RPMI8226 (cell line): ENCODE data around the gene SH3TC1.

ENCODE experiments used
- DNase-seq: peaks from one replicate; pipeline ENCODE4 v3.0.0-alpha.2; 2015

SH3TC1 gene

DNA sequence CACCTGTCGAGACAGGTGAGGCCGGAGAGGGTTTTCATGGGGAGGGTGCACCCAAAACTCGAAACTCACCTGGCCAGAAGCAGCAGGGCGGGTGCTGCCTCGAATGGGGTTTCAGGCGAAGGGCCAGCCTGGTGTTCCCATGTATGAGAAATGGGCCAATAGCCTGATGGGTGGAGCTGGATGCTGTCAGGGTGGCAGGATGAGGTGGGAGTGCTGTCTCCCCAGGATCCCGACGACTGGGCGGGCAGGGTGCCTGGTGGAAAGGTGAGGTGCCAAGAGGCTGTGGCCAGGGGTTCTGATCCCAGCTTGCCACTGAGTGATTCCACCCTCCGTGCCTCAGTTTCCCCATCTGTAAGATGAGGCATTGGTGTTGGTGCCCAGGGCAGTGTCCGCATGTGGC lies 16.8 kb upstream of the SH3TC1 start:
- DNase-seq, result no peak

GRCh38 chr4:8182858-8183725 lies 16.0 kb upstream of the SH3TC1 start:
- peak; percentile 64 for DNase-seq

- no peak for DNase-seq
Observed at GRCh38 chr4:8184061-8184460, 15.0 kb upstream of the SH3TC1 start.

GRCh38 chr4:8185295-8185694 lies 13.8 kb upstream of the SH3TC1 start:
- no peak for DNase-seq

DNA sequence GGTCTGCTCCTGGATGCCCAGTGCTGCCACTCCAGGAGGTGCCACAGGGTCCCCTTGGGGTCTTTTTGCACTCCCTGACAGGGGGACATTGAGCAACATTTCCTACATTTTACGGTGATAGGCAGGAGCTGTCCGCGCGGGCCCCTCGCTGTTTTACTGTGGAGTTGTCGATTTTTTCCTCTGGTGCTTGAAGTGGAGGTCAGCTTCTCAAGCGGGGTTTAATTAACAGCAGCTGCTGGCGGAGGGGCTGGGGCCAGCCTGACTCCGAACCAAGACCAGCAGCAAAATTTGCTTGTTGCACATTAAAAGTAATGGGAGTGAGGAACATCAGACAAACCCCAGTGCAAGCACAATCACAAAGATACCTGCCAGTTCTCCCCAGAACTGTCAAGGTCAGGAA lies 13.2 kb upstream of the SH3TC1 start:
- no peak for DNase-seq

DNA sequence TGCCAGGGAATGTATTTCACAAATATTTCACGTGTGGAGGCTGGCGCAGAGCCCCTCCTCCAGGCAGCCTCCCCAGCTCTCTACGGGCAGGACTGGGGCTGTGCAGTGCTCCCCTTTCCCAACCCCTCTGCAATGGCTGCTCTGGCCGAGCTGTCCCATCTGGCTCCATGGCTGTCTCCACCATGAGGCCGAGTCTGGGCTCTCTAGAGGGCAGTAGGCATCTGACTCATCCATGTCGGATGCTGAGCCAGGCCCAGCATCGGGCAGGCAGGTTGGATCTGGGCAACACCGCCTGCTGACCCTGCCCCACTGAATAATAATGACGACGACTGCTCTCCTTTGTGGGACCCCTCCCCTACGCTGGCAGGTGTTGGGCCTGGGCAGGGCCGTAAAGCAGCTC lies 11.0 kb upstream of the SH3TC1 start:
- DNase-seq, result no peak

GRCh38 chr4:8188743-8189550 lies 10.1 kb upstream of the SH3TC1 start:
- DNase-seq, result no peak

- DNase-seq, result no peak
Observed at GRCh38 chr4:8189551-8190466, 9.3 kb upstream of the SH3TC1 start.

DNA sequence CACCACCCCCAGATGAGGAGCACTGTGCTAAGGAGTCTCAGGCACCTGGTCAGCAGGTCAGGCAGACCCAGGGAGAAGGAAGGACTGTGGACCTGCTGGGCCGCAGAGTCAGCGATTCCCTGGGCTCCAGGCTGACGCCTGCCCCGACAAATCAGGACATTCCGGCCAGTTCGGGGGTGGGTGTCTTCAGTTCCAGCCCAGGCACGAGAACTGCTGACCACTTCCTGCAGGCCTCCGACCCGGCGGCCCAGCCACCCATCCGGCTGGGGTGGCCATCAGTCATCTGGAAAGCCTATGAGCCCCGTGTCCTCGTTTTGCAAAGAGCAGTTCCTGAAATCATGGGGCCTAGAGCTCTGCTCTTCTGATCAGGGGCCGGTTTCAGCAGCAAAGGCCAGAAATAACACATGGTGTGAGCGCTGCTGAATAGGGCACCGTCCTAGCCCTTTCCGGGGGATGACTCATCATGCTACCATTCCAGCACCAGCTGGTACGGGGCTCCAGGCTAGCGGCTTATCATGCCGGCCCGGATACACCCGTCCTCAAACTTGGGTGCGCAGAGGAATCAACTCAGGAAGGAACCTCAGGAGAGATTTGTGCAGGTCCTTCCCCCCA lies 7.8 kb upstream of the SH3TC1 start:
- no peak for DNase-seq

GRCh38 chr4:8192748-8193738 lies 6.0 kb upstream of the SH3TC1 start:
- peak; percentile 58 for DNase-seq

- DNase-seq, result no peak
Observed at GRCh38 chr4:8194306-8195242, 4.5 kb upstream of the SH3TC1 start.

GRCh38 chr4:8195431-8195830 lies 3.7 kb upstream of the SH3TC1 start:
- DNase-seq, result no peak

GRCh38 chr4:8195841-8196458 lies 3.1 kb upstream of the SH3TC1 start:
- DNase-seq, result no peak

DNA sequence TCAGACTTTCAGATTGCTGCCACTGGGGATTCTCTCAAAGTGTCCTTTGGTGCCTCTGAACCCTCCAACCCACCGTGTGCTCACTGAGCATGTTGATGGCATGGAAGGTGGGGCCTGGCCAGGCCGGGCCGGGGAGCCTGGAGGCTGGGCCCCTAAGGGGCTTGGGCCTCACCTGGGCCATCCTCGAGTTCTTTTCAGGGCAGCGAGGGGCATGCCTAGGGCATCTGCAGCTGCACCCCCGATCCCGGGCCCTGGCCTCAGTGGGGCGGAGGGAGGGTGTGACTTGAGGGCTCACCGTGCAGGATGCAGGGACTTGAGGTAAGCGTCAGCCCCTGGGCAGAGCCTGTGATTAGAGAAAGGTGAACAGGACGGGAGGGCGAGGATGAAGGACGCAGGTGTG lies 1.6 kb upstream of the SH3TC1 start:
- no peak for DNase-seq

GRCh38 chr4:8198206-8198905 lies 734 bp upstream of the SH3TC1 start:
- no peak for DNase-seq

DNA sequence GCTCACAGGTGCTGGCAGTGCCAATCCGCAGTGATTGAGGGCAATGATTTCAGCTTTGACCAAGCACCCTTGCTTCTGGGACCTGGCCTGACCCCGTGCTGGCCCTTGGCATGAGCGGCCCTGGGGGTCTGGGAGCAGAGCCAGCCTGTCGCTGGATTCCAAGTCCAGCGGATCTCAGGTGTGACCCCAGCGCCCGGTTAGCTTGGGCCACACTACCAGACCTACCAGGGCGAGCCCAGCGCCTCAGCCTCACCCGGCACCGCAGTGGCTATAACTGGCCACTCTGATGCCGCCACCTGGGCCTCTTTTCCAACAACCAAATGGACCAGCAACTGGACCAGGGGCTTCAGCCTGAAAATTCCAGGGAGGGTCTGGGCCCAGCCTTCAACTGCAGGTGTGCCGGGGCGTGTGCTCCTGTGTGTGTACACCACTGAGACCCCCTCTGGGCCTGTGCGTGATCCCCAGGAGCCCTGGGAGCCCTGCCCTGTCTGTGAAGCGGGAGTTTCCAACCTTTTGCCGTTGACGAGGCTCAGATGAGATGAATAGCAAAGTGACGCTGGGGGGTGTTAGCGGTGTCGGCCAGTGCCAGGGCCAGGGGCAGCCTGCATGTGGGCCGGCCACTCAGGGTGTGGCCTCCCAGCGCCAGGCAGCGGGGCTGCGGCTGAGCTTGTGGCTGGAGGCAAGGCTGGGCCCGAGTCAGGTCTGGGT lies 658 bp downstream of the SH3TC1 start:
- DNase-seq, result peak; percentile 47

- DNase-seq, result no peak
Observed at GRCh38 chr4:8200302-8200975, 1.3 kb downstream of the SH3TC1 start.

DNA sequence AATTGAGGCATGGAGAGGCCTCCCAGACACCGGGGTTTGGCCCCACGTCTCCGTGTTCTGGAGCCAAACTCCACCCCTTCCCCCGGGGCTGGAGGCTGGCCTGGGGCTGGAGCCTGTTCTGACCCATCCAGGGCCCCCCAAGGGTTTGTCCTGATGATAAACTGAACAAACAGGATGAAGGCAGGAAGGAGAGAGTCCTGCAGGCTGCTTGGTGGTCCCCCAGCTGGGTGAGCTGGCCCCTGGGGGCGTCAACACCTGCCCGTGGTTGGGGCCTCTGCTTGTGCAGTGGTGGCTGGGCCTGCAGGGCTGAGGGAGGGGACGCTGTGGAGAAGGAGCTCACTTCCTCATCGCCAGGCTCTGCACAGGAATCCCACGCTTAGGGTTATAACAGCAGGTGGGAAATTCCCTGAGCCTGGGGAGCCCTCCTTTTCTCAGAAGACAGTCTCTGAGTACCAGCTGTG lies 2.3 kb downstream of the SH3TC1 start:
- no peak for DNase-seq
